Astrocyte of the spinal cord (primary cell): ENCODE results near the gene CRAMP1.

Experiments
- DNase-seq: peaks from one replicate; pipeline ENCODE4 v3.0.0; 2011; ENCODE audit warnings: low read depth, low spot score
- H3K4me3 ChIP-seq: 2 replicates; pipeline ENCODE4 v1.5.1; 2011; ENCODE audit warnings: low read depth, mild to moderate bottlenecking, low read length, moderate library complexity
- CTCF ChIP-seq: IDR thresholded peaks from 2 replicates; pipeline ENCODE4 v1.5.1; 2012; ENCODE audit warnings: low read depth, mild to moderate bottlenecking, low read length, inconsistent platforms
- in situ Hi-C: cut with HindIII; loops from 2 replicates; pipeline ENCODE4 v1.10.0; 2017; ENCODE audit warnings: low sequenced_read_pairs

Gene CRAMP1

GRCh38 chr16:1674306-1674705 lies 62.1 kb downstream of the CRAMP1 start:
- no peak for TF ChIP-seq CTCF
- no peak overlapping the region for H3K4me3 ChIP-seq
- DNase-seq = no peak
- in situ Hi-C loops = no loop called here

- TF ChIP-seq CTCF = no peak
- in situ Hi-C loops = no loop called here
- H3K4me3 ChIP-seq = no peak overlapping the region
- DNase-seq = peak; percentile 55
These were observed 62.8 kb downstream of the CRAMP1 start for GRCh38 chr16:1674751-1675664.

- in situ Hi-C loops = no loop called here
- H3K4me3 ChIP-seq = no peak overlapping the region
- no peak for DNase-seq
- TF ChIP-seq CTCF = no peak
These were observed 64.5 kb downstream of the CRAMP1 start for GRCh38 chr16:1676661-1677060.

- in situ Hi-C loops = no loop called here
- DNase-seq = no peak
- no peak for TF ChIP-seq CTCF
- no peak overlapping the region for H3K4me3 ChIP-seq
These were observed 65.2 kb downstream of the CRAMP1 start for GRCh38 chr16:1677339-1677738.

GRCh38 chr16:1677942-1678499 lies 65.9 kb downstream of the CRAMP1 start, which contains the start of gene JPT2:
TSS of gene JPT2 (plus strand) at chr16:1678279. CDS start at chr16:1678313, 34 bp downstream.
- peak within 1 kb of the TSS; percentile 63 for H3K4me3 ChIP-seq
- no peak for TF ChIP-seq CTCF
- in situ Hi-C loops = no loop called here
- DNase-seq = peak; percentile 98

GRCh38 chr16:1678500-1679098 lies 66.4 kb downstream of the CRAMP1 start:
- in situ Hi-C loops = no loop called here
- peak overlapping the region; percentile 63 for H3K4me3 ChIP-seq
- no peak for TF ChIP-seq CTCF
- DNase-seq = no peak
